ENCODE results near the gene PIEZO1. TPM values are rescaled to one million over a fixed set of nuclear protein-coding genes. Genes with fewer than 3 reads are reported as not detected.

The PIEZO1 gene
- total RNA-seq, 3 donors from 2014 or later: 71.4 to 218 (median 129) TPM

DNA sequence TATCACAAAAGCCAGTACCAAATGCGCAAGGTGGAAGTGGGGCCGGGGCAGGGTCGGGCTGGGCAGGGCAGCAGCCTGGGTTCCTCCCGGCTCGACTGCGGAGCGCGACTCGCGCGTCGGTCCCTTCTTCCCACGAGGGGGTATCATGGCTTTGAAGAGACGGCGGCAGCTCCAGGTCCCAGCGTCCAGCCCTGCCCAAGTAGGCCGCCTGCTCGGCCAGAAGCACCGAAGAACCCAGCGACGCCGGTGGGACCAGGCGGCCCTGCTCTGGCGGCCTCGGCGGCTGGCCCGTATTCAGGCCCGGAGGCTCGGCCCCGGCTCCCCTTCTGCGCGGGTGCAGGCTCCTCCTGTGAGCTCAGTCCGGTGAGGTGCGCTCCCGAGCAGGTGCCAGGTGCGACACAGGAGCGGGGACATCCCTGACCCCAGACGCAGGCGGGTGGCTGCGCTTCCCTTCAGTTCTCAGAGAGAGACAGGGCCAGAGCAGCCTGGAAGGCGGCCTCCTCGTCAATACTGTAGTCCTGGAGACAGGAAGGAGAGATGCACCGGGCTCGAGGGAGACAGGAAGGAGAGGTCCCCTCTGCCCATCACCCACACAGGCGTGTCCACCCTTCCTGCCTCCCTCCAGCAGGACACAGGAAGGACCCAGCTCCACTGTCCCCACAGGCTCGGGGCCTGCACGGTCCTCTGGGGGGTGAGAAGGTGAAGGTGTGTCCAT lies 87.7 kb downstream of the PIEZO1 start:
- H3K9me3 ChIP-seq: no peaks in the 10 kb centered on the region
- H3K4me3 ChIP-seq: no peak overlapping the region
- no peaks in the 10 kb centered on the region for H3K36me3 ChIP-seq (ENCODE audit: low read depth)
- intact Hi-C loops (cut with DNase I, micrococcal nuclease): no loop called here
- TF ChIP-seq, protein P1, sequence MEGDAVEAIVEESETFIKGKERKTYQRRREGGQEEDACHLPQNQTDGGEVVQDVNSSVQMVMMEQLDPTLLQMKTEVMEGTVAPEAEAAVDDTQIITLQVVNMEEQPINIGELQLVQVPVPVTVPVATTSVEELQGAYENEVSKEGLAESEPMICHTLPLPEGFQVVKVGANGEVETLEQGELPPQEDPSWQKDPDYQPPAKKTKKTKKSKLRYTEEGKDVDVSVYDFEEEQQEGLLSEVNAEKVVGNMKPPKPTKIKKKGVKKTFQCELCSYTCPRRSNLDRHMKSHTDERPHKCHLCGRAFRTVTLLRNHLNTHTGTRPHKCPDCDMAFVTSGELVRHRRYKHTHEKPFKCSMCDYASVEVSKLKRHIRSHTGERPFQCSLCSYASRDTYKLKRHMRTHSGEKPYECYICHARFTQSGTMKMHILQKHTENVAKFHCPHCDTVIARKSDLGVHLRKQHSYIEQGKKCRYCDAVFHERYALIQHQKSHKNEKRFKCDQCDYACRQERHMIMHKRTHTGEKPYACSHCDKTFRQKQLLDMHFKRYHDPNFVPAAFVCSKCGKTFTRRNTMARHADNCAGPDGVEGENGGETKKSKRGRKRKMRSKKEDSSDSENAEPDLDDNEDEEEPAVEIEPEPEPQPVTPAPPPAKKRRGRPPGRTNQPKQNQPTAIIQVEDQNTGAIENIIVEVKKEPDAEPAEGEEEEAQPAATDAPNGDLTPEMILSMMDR (IDR thresholded peaks at IDR 0.05): no peak
- no peak for DNase-seq
- ATAC-seq: no peak
- peaks cover 11% of the 10 kb centered on the region for H3K4me1 ChIP-seq (ENCODE audit: low read depth)

DNA sequence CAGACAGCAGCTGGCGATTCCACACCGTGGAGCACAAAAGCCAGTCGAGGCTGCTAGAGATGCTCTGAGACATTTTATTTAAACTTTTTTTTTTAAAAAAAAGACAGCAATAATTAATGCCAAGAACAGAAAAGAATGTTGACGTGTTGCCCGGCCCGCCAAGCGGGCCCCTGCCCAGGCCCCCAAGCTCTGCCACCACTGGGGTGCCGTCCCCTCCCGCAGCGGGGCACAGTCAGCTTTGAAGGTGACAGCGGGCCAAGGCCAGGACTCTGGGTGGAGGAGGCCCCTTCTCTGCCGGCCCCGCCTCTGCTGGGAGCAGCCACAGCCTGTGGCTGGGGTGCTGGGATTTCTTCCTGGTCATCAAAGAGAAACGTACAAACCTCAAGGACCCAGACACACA lies 88.6 kb downstream of the PIEZO1 start:
- Histone ChIP-seq H3K9me3 (no peaks in the 10 kb centered on the region), H3K4me3 (no peak overlapping the region), H3K4me1 (ENCODE audit: low read depth) (peaks cover 15% of the 10 kb centered on the region), H3K36me3 (ENCODE audit: low read depth) (no peaks in the 10 kb centered on the region)
- no peak for DNase-seq
- intact Hi-C loops (cut with DNase I, micrococcal nuclease): no loop called here
- ATAC-seq: no peak
- TF ChIP-seq, protein P1 (IDR thresholded peaks at IDR 0.05): no peak

DNA sequence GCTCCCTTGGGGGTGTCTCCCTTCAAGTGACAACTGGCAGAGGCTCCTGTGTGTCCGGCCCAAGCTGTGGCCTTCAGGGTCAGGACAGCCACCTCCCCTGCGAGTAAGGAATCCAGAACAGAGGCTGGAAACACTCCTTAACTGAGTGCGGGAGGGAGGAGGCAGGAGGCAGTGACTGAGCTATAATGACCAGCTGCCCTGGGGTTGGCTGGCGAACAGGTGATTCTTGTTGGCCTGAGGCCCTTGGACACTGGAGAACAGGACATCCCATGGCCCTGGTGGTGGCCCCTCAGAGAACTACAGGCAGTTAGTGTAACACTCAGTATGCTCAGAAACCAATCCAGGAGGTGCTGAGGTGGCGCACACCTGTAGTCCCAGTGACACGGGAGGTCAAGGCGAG lies 89.3 kb downstream of the PIEZO1 start:
- ATAC-seq (no peak), DNase-seq (no peak)
- peaks cover 10% of the 10 kb centered on the region for H3K4me1 ChIP-seq (ENCODE audit: low read depth)
- intact Hi-C loops (cut with DNase I, micrococcal nuclease): no loop called here
- H3K36me3 ChIP-seq (ENCODE audit: low read depth): no peaks in the 10 kb centered on the region
- H3K9me3 ChIP-seq: no peaks in the 10 kb centered on the region
- no peak overlapping the region for H3K4me3 ChIP-seq
- TF ChIP-seq, protein P1 (IDR thresholded peaks at IDR 0.05): no peak

DNA sequence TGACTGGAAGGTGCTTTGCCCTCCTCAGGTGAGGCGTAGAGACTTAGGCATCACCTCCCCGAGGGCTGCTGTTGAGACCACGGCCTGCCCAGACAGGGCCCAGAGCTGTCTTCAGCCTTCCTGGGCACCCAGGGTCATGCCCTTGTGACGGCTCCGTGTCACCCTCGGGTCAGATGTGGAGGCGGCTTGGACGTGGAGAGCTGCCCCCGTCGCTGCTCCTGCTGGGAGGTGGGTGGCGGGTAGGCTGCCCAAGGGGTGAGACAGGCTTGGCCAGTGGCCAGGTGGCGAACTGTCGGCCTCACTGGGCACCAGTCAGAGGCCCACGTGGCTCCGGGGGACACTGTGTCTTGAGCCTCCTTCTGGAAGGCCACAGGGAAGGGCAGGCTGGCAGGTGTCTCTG lies 89.8 kb downstream of the PIEZO1 start:
- Histone ChIP-seq H3K36me3 (ENCODE audit: low read depth) (no peaks in the 10 kb centered on the region), H3K9me3 (no peaks in the 10 kb centered on the region), H3K4me3 (no peak overlapping the region), H3K4me1 (ENCODE audit: low read depth) (peaks cover 10% of the 10 kb centered on the region)
- DNase-seq (peak in 2 of 3 donors; percentile 18 to 49), ATAC-seq (no peak)
- intact Hi-C loops (cut with DNase I, micrococcal nuclease): no loop called here
- TF ChIP-seq, protein P1 (IDR thresholded peaks at IDR 0.05): no peak

DNA sequence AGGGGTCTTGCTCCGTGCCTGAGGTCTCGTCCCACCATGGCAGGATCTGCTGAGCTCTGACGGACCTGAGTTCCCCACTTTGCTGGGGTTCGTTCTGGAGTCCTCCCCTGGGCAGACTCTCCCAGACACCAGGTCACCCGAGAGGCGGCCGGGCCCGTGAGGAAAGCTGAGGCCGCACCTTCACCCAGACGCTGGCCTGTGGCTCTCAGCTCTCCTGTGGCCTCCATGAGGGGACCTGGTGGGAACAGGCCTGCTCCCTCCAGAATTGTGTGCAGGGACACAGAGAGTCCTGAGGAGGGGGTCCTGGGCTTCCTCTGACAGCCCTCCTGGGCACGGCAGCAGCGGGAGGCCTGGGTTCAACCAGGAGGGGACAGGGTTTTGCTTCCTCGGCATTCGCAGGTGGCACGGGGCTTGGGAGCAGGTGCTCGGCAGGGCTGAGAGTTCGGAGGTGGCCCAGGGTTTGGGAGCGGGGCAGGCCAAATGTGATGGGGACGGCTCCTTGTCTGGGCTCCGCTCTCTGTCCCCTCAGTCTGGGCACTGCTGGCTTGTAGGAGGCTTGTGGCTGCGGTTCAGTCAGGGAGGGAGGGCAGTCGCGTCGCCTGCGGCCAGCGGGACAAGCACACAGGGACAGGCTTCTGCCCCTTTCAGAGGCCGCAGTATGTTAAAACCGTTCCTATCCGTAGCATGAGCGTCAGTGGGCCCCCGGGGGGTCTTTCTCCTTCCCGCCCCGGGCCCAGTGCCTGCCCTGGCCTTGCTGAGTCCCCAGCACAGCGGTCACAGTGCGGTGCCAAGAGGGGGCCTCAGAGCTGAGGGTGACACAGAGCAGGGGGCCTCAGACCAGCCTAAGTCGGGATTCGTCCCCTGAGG lies 90.6 kb downstream of the PIEZO1 start:
- DNase-seq (no peak), ATAC-seq (no peak)
- Histone ChIP-seq H3K36me3 (ENCODE audit: low read depth) (no peaks in the 10 kb centered on the region), H3K4me3 (no peak overlapping the region), H3K4me1 (ENCODE audit: low read depth) (peaks cover 10% of the 10 kb centered on the region), H3K9me3 (no peaks in the 10 kb centered on the region)
- TF ChIP-seq, protein P1 (IDR thresholded peaks at IDR 0.05): no peak
- intact Hi-C loops (cut with DNase I, micrococcal nuclease): no loop called here
